SK-N-DZ (cell line): Measurements from ENCODE around the gene MLLT1.

ENCODE experiments used
- DNase-seq: peaks from one replicate; pipeline ENCODE4 v3.0.0-alpha.2; 2015; ENCODE audit warnings: low spot score

Gene MLLT1

GRCh38 chr19:6210721-6211600, 68.8 kb downstream of the MLLT1 start:
- DNase-seq: no peak

- no peak for DNase-seq
Measured at GRCh38 chr19:6210091-6210490, 69.7 kb downstream of the MLLT1 start.

GRCh38 chr19:6209680-6210079, 70.1 kb downstream of the MLLT1 start:
- no peak for DNase-seq

GRCh38 chr19:6209233-6209632, 70.5 kb downstream of the MLLT1 start:
- no peak for DNase-seq

GRCh38 chr19:6204866-6205723, 74.7 kb downstream of the MLLT1 start:
- no peak for DNase-seq

GRCh38 chr19:6204212-6204611, 75.6 kb downstream of the MLLT1 start:
- no peak for DNase-seq

GRCh38 chr19:6199240-6199994, 80.4 kb downstream of the MLLT1 start:
- peak; percentile 97 for DNase-seq

- DNase-seq: no peak
Measured at GRCh38 chr19:6198896-6199239, 80.9 kb downstream of the MLLT1 start.

GRCh38 chr19:6196361-6196760, 83.4 kb downstream of the MLLT1 start:
- no peak for DNase-seq

- no peak for DNase-seq
Measured at GRCh38 chr19:6188811-6189210, 91.0 kb downstream of the MLLT1 start.

- DNase-seq: no peak
Measured at GRCh38 chr19:6187374-6187773, 92.4 kb downstream of the MLLT1 start.

GRCh38 chr19:6185835-6186834, 93.6 kb downstream of the MLLT1 start:
- no peak for DNase-seq

GRCh38 chr19:6185093-6185834, 94.5 kb downstream of the MLLT1 start:
- no peak for DNase-seq

GRCh38 chr19:6181119-6181518, 98.7 kb downstream of the MLLT1 start:
- no peak for DNase-seq

- no peak for DNase-seq
Measured at GRCh38 chr19:6173190-6173589, 106.6 kb downstream of the MLLT1 start.

GRCh38 chr19:6172074-6172863, 107.5 kb downstream of the MLLT1 start:
- no peak for DNase-seq

GRCh38 chr19:6167115-6167514, 112.7 kb downstream of the MLLT1 start:
- DNase-seq: no peak

GRCh38 chr19:6164906-6165531, 114.8 kb downstream of the MLLT1 start:
- DNase-seq: no peak
